Tibial nerve (tissue), 4 donors: ENCODE results near the gene OBSCN. TPM values are rescaled to one million over a fixed set of nuclear protein-coding genes. Genes with fewer than 3 reads are reported as not detected.

Experiments
- DNase-seq, 2 donors: peaks; one replicate each; pipeline ENCODE4 v3.0.0-alpha.2; 2019; ENCODE audit warnings: low spot score in 2 of 2
- H3K27ac ChIP-seq, 4 donors: fragments of 200-600 bp; sonication (generic) in 3 of 4; one replicate each; pipeline ENCODE4 v1.5.1; 2017 to 2019; ENCODE audit warnings: mild to moderate bottlenecking in 1 of 4
- H3K27me3 ChIP-seq, 2 donors: fragments of 200-600 bp; sonication (generic) in 1 of 2; one replicate each; pipeline versions ENCODE4 v1.5.1 to v1.6.0; 2017 to 2019
- H3K36me3 ChIP-seq, 3 donors: fragments of 200-600 bp; sonication (generic); one replicate each; pipeline ENCODE4 v1.5.1; 2018 to 2019
- H3K4me1 ChIP-seq, 4 donors: fragments of 200-600 bp; sonication (generic) in 3 of 4; one replicate each; pipeline ENCODE4 v1.5.1; 2017 to 2019
- H3K4me3 ChIP-seq, 4 donors: fragments of 200-600 bp; sonication (generic) in 3 of 4; one replicate each; pipeline ENCODE4 v1.5.1; 2017 to 2019; ENCODE audit warnings: mild to moderate bottlenecking in 1 of 4, moderate library complexity in 1 of 4
- H3K9me3 ChIP-seq, 4 donors: fragments of 200-600 bp; sonication (generic) in 3 of 4; one replicate each; pipeline ENCODE4 v1.5.1; 2017 to 2019
- EP300 ChIP-seq, 2 donors: sonication (generic); formaldehyde crosslinking; IDR thresholded peaks; one replicate each; pipeline ENCODE4 v1.6.1; 2017; ENCODE audit warnings: antibody characterized with exemption in 2 of 2, mild to moderate bottlenecking in 1 of 2
- POLR2A ChIP-seq, 2 donors: fragments of 450-650 bp; IDR thresholded peaks; one replicate each; pipeline ENCODE4 v1.6.1; 2017; ENCODE audit warnings: antibody characterized with exemption in 2 of 2, mild to moderate bottlenecking in 2 of 2, moderate library complexity in 2 of 2
- WGBS, 2 donors: methylation state at CpG; one replicate each; pipeline ENCODE4 v1.1.5; 2018; 5-methylcytosine and 5-hydroxymethylcytosine counted together
- total RNA-seq, 4 donors: library from RNA; depleted of rRNA; stranded (reverse); fragments of >200 nt; gene quantifications; one replicate each; pipeline ENCODE4 v1.1.0, GENCODE V29; 2016
- TF ChIP-seq, protein P1 (sequence below), 5 experiments: fragments of 200-600 bp in 3 of 5; fragments of 450-650 bp in 2 of 5; sonication (generic) in 3 of 5; IDR thresholded peaks; one replicate each; pipeline ENCODE4 v1.5.1; 2016 to 2019; ENCODE audit warnings: antibody characterized with exemption in 5 of 5, mild to moderate bottlenecking in 3 of 5, moderate library complexity in 2 of 5

OBSCN gene
- total RNA-seq, 4 donors from 2014 or later = 8.5 to 22.6 (median 19.0) TPM

DNA sequence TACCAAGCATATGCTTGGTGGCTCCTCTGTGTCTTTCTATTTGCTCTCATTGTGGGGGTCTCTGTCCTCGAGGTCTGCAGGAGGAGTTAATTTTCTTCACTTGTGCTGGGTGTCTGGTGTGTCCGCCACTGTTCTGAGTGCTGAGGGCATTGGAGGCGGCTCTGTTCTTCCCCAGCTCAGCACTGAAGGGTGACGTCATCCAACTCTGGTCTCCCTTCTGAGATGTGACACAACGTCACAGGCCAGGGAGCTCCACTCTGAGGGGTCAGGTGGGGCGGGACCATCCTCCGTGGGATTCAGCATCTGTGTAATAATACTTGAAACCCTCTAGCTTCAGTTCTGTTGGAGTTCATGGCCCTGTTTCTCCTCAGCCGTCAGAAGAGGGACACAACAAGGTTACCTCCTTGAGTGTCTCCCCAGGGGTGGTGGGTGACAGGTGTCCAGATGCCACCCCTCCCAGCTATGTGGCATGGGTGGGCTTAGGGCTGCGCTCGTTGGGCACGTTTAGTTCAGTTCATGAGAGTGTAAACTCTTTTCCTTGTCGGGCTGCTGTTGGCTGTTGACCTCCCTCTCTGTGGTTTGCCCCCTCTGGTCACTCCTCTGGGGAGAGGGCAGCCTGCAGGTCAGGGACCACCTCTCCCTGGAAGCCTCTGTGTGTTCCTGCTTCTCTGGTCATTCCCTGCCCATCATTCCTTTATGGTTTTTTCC lies 39.1 kb upstream of the OBSCN start:
- DNase-seq = no peak
- no peaks in the 10 kb centered on the region for H3K9me3 ChIP-seq
- peaks cover 0 to 27% (median 8%) of the 10 kb centered on the region in 4 donors for H3K4me1 ChIP-seq
- H3K36me3 ChIP-seq = peaks cover 0 to 4% (median 0%) of the 10 kb centered on the region in 3 donors
- no peak overlapping the region for H3K4me3 ChIP-seq
- H3K27me3 ChIP-seq = no peaks in the 10 kb centered on the region
- peak overlapping the region in 1 of 4 donors; percentile 100 for H3K27ac ChIP-seq
- WGBS, 2 donors = 79 to 80% methylated on average over 11 to 12 of the region's 12 CpGs
- TF ChIP-seq, protein P1, sequence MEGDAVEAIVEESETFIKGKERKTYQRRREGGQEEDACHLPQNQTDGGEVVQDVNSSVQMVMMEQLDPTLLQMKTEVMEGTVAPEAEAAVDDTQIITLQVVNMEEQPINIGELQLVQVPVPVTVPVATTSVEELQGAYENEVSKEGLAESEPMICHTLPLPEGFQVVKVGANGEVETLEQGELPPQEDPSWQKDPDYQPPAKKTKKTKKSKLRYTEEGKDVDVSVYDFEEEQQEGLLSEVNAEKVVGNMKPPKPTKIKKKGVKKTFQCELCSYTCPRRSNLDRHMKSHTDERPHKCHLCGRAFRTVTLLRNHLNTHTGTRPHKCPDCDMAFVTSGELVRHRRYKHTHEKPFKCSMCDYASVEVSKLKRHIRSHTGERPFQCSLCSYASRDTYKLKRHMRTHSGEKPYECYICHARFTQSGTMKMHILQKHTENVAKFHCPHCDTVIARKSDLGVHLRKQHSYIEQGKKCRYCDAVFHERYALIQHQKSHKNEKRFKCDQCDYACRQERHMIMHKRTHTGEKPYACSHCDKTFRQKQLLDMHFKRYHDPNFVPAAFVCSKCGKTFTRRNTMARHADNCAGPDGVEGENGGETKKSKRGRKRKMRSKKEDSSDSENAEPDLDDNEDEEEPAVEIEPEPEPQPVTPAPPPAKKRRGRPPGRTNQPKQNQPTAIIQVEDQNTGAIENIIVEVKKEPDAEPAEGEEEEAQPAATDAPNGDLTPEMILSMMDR (IDR thresholded peaks at IDR 0.05) = no peak
- TF ChIP-seq POLR2A (IDR thresholded peaks at IDR 0.05) (no peak), EP300 (IDR thresholded peaks at IDR 0.05) (no peak)

DNA sequence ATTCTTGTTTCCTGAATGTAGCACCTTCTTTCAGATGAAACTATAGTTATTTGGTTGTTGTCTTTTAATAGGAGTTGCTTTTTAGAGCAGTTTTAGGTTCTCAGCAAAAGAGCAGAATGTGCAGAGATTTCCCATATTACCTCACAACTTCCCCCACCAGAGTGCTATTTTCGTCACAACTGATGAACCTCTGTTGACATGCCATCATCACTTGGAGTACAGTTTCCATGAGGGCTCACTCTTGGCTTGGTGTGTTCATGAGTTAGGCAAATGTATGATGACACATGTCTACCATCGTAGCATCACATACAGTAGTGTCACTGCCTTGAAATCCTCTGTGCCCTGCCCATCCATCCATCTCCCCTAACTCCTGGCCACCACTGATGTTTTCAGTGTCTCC lies 38.5 kb upstream of the OBSCN start:
- Histone ChIP-seq H3K27ac (no peak overlapping the region), H3K36me3 (peaks cover 0 to 4% (median 0%) of the 10 kb centered on the region in 3 donors), H3K4me3 (no peak overlapping the region), H3K4me1 (peaks cover 0 to 23% (median 6%) of the 10 kb centered on the region in 4 donors), H3K9me3 (no peaks in the 10 kb centered on the region), H3K27me3 (no peaks in the 10 kb centered on the region)
- 84 to 91% methylated on average over 2 of the region's 2 CpGs for WGBS, 2 donors
- DNase-seq = no peak
- TF ChIP-seq POLR2A (IDR thresholded peaks at IDR 0.05) (no peak), EP300 (IDR thresholded peaks at IDR 0.05) (no peak)
- TF ChIP-seq, protein P1 (IDR thresholded peaks at IDR 0.05) = no peak

DNA sequence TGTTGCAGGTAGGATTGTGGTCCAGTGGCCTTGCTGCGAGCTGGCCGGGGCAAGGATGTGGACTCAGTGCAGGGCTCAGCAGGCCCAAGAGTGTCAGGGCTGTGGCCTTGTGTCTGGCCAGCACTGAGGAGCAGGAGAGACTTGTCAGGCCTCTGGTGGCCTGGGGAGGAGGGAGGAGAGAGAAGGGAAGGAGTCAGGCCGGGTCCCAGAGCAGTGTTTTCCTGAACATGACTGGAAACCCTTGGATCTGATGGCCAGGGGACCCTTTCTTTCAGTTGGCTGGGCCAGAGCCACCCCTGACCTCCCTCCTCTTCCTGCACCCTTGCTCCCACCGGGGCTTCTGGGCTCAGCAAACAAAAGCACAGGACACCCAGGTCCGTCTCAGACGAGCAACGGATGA lies 37.2 kb upstream of the OBSCN start:
- Histone ChIP-seq H3K4me3 (no peak overlapping the region), H3K4me1 (peaks cover 0 to 18% (median 0%) of the 10 kb centered on the region in 4 donors), H3K27ac (no peak overlapping the region), H3K36me3 (peaks cover 0 to 16% (median 0%) of the 10 kb centered on the region in 3 donors), H3K9me3 (no peaks in the 10 kb centered on the region), H3K27me3 (no peaks in the 10 kb centered on the region)
- DNase-seq = no peak
- 85 to 88% methylated on average over 7 of the region's 7 CpGs for WGBS, 2 donors
- TF ChIP-seq EP300 (IDR thresholded peaks at IDR 0.05) (no peak), POLR2A (IDR thresholded peaks at IDR 0.05) (no peak)
- TF ChIP-seq, protein P1 (IDR thresholded peaks at IDR 0.05) = no peak

DNA sequence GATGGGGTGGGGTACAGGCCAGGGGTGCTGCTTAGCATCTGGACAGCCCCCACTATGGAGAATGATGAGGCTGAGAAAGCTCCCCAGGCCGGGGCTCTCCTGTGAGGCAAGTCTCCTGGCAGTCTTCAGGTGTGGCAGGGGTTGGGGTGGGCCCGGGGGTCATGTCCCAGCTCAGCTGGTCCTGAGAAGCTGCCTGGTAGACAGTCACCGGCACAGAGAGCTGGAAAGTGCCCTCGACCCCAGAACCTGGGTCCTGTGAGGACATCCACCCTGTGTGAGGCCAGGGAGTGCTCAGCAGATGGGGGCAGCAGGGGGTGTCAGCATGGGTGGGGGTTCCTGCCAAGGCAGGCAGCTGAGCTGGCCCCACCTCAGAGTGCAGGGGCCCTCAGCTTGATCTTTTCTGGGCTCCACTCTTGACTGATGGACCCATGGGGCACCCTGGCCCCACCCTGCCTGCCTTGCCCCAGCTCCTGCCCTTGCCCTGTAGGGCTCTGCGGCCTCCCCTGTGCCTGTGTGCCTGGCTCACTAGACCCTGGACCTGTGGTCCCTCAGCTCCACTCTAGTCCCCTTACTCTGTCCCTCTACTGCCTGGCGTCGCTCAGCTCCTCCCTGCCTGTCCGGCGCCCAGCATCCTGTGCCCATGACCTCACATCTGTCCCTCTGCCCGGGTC lies 36.5 kb upstream of the OBSCN start:
- no peaks in the 10 kb centered on the region for H3K27me3 ChIP-seq
- no peaks in the 10 kb centered on the region for H3K9me3 ChIP-seq
- DNase-seq = no peak
- H3K27ac ChIP-seq = no peak overlapping the region
- no peak overlapping the region for H3K4me3 ChIP-seq
- peaks cover 0 to 18% (median 0%) of the 10 kb centered on the region in 4 donors for H3K4me1 ChIP-seq
- H3K36me3 ChIP-seq = peaks cover 0 to 23% (median 0%) of the 10 kb centered on the region in 3 donors
- 79 to 80% methylated on average over 9 to 10 of the region's 10 CpGs for WGBS, 2 donors
- TF ChIP-seq EP300 (IDR thresholded peaks at IDR 0.05) (no peak), POLR2A (IDR thresholded peaks at IDR 0.05) (no peak)
- TF ChIP-seq, protein P1 (IDR thresholded peaks at IDR 0.05) = no peak
